Upper lobe of left lung (tissue), 6 donors: Measurements from ENCODE around the gene KHSRP. TPM values are rescaled to one million over a fixed set of nuclear protein-coding genes. Genes with fewer than 3 reads are reported as not detected.

Experiments used
- ATAC-seq, 2 donors: fragments of 200-7000 bp; cut with Tn5 transposase; one replicate each; pipeline ENCODE4 v1.9.1; 2022; ENCODE audit warnings: mild to moderate bottlenecking in 2 of 2, moderate library complexity in 2 of 2; ENCODE audit not compliant: low FRiP score in 2 of 2
- DNase-seq, 2 donors: peaks; one replicate each; pipeline ENCODE4 v3.0.0-alpha.2; 2019 to 2020
- H3K27ac ChIP-seq, 4 donors: fragments of 200-600 bp; sonication (generic); one replicate each; pipeline ENCODE4 v1.5.1; 2016 to 2019
- H3K27me3 ChIP-seq, 4 donors: fragments of 200-600 bp; sonication (generic); one replicate each; pipeline ENCODE4 v1.5.1; 2017 to 2019
- H3K36me3 ChIP-seq, 4 donors: fragments of 200-600 bp; sonication (generic); one replicate each; pipeline ENCODE4 v1.5.1; 2016 to 2019
- H3K4me1 ChIP-seq, 4 donors: fragments of 200-600 bp; sonication (generic); one replicate each; pipeline ENCODE4 v1.5.1; 2018 to 2019
- H3K4me3 ChIP-seq, 4 donors: fragments of 200-600 bp; sonication (generic); one replicate each; pipeline ENCODE4 v1.5.1; 2017 to 2019; ENCODE audit warnings: mild to moderate bottlenecking in 2 of 4, moderate library complexity in 1 of 4
- H3K9me3 ChIP-seq, 4 donors: fragments of 200-600 bp; sonication (generic); one replicate each; pipeline ENCODE4 v1.5.1; 2018 to 2019
- CTCF ChIP-seq, 6 experiments: fragments of 450-650 bp in 4 of 6; fragments of 200-600 bp in 2 of 6; sonication (generic) in 2 of 6; IDR thresholded peaks; one replicate each; pipeline ENCODE4 v1.5.1; 2016 to 2019; ENCODE audit warnings: antibody characterized with exemption in 6 of 6
- EP300 ChIP-seq, 4 donors: sonication (generic); formaldehyde crosslinking; IDR thresholded peaks; one replicate each; pipeline ENCODE4 v1.5.1; 2017; ENCODE audit warnings: antibody characterized with exemption in 4 of 4, control low read depth in 2 of 4
- POLR2A ChIP-seq, 4 donors: fragments of 450-650 bp; IDR thresholded peaks; one replicate each; pipeline ENCODE4 v1.5.1; 2016 to 2017; ENCODE audit warnings: antibody characterized with exemption in 4 of 4, mild to moderate bottlenecking in 2 of 4
- POLR2AphosphoS5 ChIP-seq, 2 donors: sonication (generic); formaldehyde crosslinking; IDR thresholded peaks; one replicate each; pipeline ENCODE4 v1.5.1; 2017; ENCODE audit warnings: antibody characterized with exemption in 2 of 2
- WGBS, 2 donors: methylation state at CpG; one replicate each; pipeline ENCODE4 v1.1.5; 2017 to 2018; 5-methylcytosine and 5-hydroxymethylcytosine counted together
- total RNA-seq, 6 donors: library from RNA; depleted of rRNA in 4 of 6; stranded (reverse); fragments of >200 nt in 4 of 6; gene quantifications; one replicate each; pipeline versions ENCODE4 v1.1.0 to v1.2.1, GENCODE V29; 2016 to 2021
- donor health status: DM: no; HTN: no; CAD: no; lungs with moderate emphysema.
- donor health status: DM: no; HTN: yes; CAD: no; lungs with severe emphysema.

The KHSRP gene
- total RNA-seq, 6 donors from 2014 or later = 115 to 198 (median 133) TPM

GRCh38 chr19:6421075-6422014 is 3.3 kb downstream of the KHSRP start:
- TF ChIP-seq POLR2AphosphoS5 (IDR thresholded peaks at IDR 0.05) = no peak
- no peak for TF ChIP-seq CTCF (IDR thresholded peaks at IDR 0.05)
- ATAC-seq = no peak
- 76 to 86% methylated on average over 9 to 20 of the region's 20 CpGs for WGBS, 2 donors
- Histone ChIP-seq H3K4me3 (no peak overlapping the region), H3K9me3 (no peaks in the 10 kb centered on the region), H3K27ac (no peak overlapping the region), H3K36me3 (peaks cover 31 to 61% (median 57%) of the 10 kb centered on the region in 4 donors), H3K4me1 (peaks cover 19 to 38% (median 22%) of the 10 kb centered on the region in 4 donors), H3K27me3 (no peaks in the 10 kb centered on the region)
- DNase-seq = no peak

- DNase-seq = peak in 1 of 2 donors; percentile 69
- ATAC-seq = no peak
- peaks cover 13 to 25% (median 16%) of the 10 kb centered on the region in 4 donors for H3K4me1 ChIP-seq
- no peaks in the 10 kb centered on the region for H3K9me3 ChIP-seq
- H3K27ac ChIP-seq = no peak overlapping the region
- WGBS, 2 donors = 94 to 96% methylated on average over 19 of the region's 19 CpGs
- no peak for TF ChIP-seq POLR2A (IDR thresholded peaks at IDR 0.05)
- no peak for TF ChIP-seq POLR2AphosphoS5 (IDR thresholded peaks at IDR 0.05)
- TF ChIP-seq CTCF (IDR thresholded peaks at IDR 0.05) = no peak
- TF ChIP-seq EP300 (IDR thresholded peaks at IDR 0.05) = no peak
- no peaks in the 10 kb centered on the region for H3K27me3 ChIP-seq
- no peak overlapping the region for H3K4me3 ChIP-seq
- peaks cover 51 to 86% (median 82%) of the 10 kb centered on the region in 4 donors for H3K36me3 ChIP-seq
These were observed 6.1 kb downstream of the KHSRP start for GRCh38 chr19:6418562-6418932.

GRCh38 chr19:6417713-6418561 is 6.7 kb downstream of the KHSRP start:
- no peaks in the 10 kb centered on the region for H3K9me3 ChIP-seq
- peaks cover 7 to 24% (median 12%) of the 10 kb centered on the region in 4 donors for H3K4me1 ChIP-seq
- H3K27me3 ChIP-seq = no peaks in the 10 kb centered on the region
- no peak overlapping the region for H3K4me3 ChIP-seq
- ATAC-seq (peak in 1 of 2 donors; percentile 15), DNase-seq (peak in 1 of 2 donors; percentile 77)
- no peak overlapping the region for H3K27ac ChIP-seq
- H3K36me3 ChIP-seq = peaks cover 51 to 88% (median 82%) of the 10 kb centered on the region in 4 donors
- no peak for TF ChIP-seq POLR2A (IDR thresholded peaks at IDR 0.05)
- no peak for TF ChIP-seq EP300 (IDR thresholded peaks at IDR 0.05)
- TF ChIP-seq POLR2AphosphoS5 (IDR thresholded peaks at IDR 0.05) = no peak
- TF ChIP-seq CTCF (IDR thresholded peaks at IDR 0.05) = peak in 2 of 6 experiments; percentile 21 to 37
- 84% methylated on average over 15 to 28 of the region's 33 CpGs for WGBS, 2 donors

- peaks cover 51 to 85% (median 78%) of the 10 kb centered on the region in 4 donors for H3K36me3 ChIP-seq
- no peaks in the 10 kb centered on the region for H3K27me3 ChIP-seq
- H3K9me3 ChIP-seq = no peaks in the 10 kb centered on the region
- peaks cover 0 to 18% (median 5%) of the 10 kb centered on the region in 4 donors for H3K4me1 ChIP-seq
- DNase-seq (peak in 1 of 2 donors; percentile 75), ATAC-seq (no peak)
- TF ChIP-seq EP300 (IDR thresholded peaks at IDR 0.05) = no peak
- H3K27ac ChIP-seq = no peak overlapping the region
- no peak overlapping the region for H3K4me3 ChIP-seq
- 94 to 96% methylated on average over 20 to 26 of the region's 29 CpGs for WGBS, 2 donors
These were observed 7.8 kb downstream of the KHSRP start for GRCh38 chr19:6416658-6417405.
